Measurements from ENCODE around the gene FSIP1.

The FSIP1 gene

GRCh38 chr15:39785139-39785538 lies 2.5 kb upstream of the FSIP1 start:
- H3K36me3 Mint-ChIP-seq (ENCODE audit: low read depth): peaks cover 20% of the 10 kb centered on the region
- H3K27ac Mint-ChIP-seq: peak overlapping the region; percentile 72
- DNase-seq: no peak
- H3K4me3 Mint-ChIP-seq: no peak overlapping the region
- no peaks in the 10 kb centered on the region for H3K27me3 Mint-ChIP-seq
- H3K4me1 Mint-ChIP-seq (ENCODE audit: low read depth): peaks cover 66% of the 10 kb centered on the region
- H3K9me3 Mint-ChIP-seq: no peaks in the 10 kb centered on the region

GRCh38 chr15:39784638-39785037 lies 2.0 kb upstream of the FSIP1 start:
- Mint-ChIP-seq H3K27me3 (no peaks in the 10 kb centered on the region), H3K4me3 (no peak overlapping the region), H3K36me3 (ENCODE audit: low read depth) (peaks cover 20% of the 10 kb centered on the region), H3K9me3 (no peaks in the 10 kb centered on the region), H3K27ac (peak overlapping the region; percentile 72), H3K4me1 (ENCODE audit: low read depth) (peaks cover 66% of the 10 kb centered on the region)
- no peak for DNase-seq

- DNase-seq: no peak
- H3K27me3 Mint-ChIP-seq: no peaks in the 10 kb centered on the region
- H3K4me1 Mint-ChIP-seq (ENCODE audit: low read depth): peaks cover 66% of the 10 kb centered on the region
- no peaks in the 10 kb centered on the region for H3K9me3 Mint-ChIP-seq
- peak overlapping the region; percentile 98 for H3K27ac Mint-ChIP-seq
- H3K4me3 Mint-ChIP-seq: peak overlapping the region; percentile 98
- H3K36me3 Mint-ChIP-seq (ENCODE audit: low read depth): peaks cover 20% of the 10 kb centered on the region
Observed at GRCh38 chr15:39784125-39784524, 1.5 kb upstream of the FSIP1 start.

GRCh38 chr15:39783244-39783820 lies 691 bp upstream of the FSIP1 start:
- Mint-ChIP-seq H3K27me3 (no peaks in the 10 kb centered on the region), H3K36me3 (ENCODE audit: low read depth) (peaks cover 20% of the 10 kb centered on the region), H3K27ac (peak overlapping the region; percentile 98), H3K4me1 (ENCODE audit: low read depth) (peaks cover 61% of the 10 kb centered on the region), H3K4me3 (peak overlapping the region; percentile 98), H3K9me3 (no peaks in the 10 kb centered on the region)
- DNase-seq: no peak

- peak overlapping the region; percentile 98 for H3K4me3 Mint-ChIP-seq
- no peak for DNase-seq
- H3K36me3 Mint-ChIP-seq (ENCODE audit: low read depth): peaks cover 15% of the 10 kb centered on the region
- H3K27me3 Mint-ChIP-seq: no peaks in the 10 kb centered on the region
- H3K9me3 Mint-ChIP-seq: no peaks in the 10 kb centered on the region
- peaks cover 50% of the 10 kb centered on the region for H3K4me1 Mint-ChIP-seq (ENCODE audit: low read depth)
- peak overlapping the region; percentile 98 for H3K27ac Mint-ChIP-seq
Observed at GRCh38 chr15:39781967-39782302, 706 bp downstream of the FSIP1 start.

- Mint-ChIP-seq H3K27me3 (no peaks in the 10 kb centered on the region), H3K27ac (peak overlapping the region; percentile 98), H3K36me3 (ENCODE audit: low read depth) (peaks cover 15% of the 10 kb centered on the region), H3K4me1 (ENCODE audit: low read depth) (peaks cover 45% of the 10 kb centered on the region), H3K9me3 (no peaks in the 10 kb centered on the region), H3K4me3 (peak overlapping the region; percentile 98)
- no peak for DNase-seq
Observed at GRCh38 chr15:39781147-39781966, 1.3 kb downstream of the FSIP1 start.

GRCh38 chr15:39778021-39778420 lies 4.6 kb downstream of the FSIP1 start:
- no peak for DNase-seq
- no peak overlapping the region for H3K27ac Mint-ChIP-seq
- no peak overlapping the region for H3K4me3 Mint-ChIP-seq
- peaks cover 6% of the 10 kb centered on the region for H3K36me3 Mint-ChIP-seq (ENCODE audit: low read depth)
- no peaks in the 10 kb centered on the region for H3K27me3 Mint-ChIP-seq
- peaks cover 30% of the 10 kb centered on the region for H3K4me1 Mint-ChIP-seq (ENCODE audit: low read depth)
- H3K9me3 Mint-ChIP-seq: no peaks in the 10 kb centered on the region

GRCh38 chr15:39777496-39777895 lies 5.1 kb downstream of the FSIP1 start:
- H3K36me3 Mint-ChIP-seq (ENCODE audit: low read depth): peaks cover 2% of the 10 kb centered on the region
- no peak for DNase-seq
- H3K4me3 Mint-ChIP-seq: no peak overlapping the region
- H3K4me1 Mint-ChIP-seq (ENCODE audit: low read depth): peaks cover 30% of the 10 kb centered on the region
- no peak overlapping the region for H3K27ac Mint-ChIP-seq
- H3K9me3 Mint-ChIP-seq: no peaks in the 10 kb centered on the region
- H3K27me3 Mint-ChIP-seq: no peaks in the 10 kb centered on the region

GRCh38 chr15:39776068-39776467 lies 6.6 kb downstream of the FSIP1 start:
- H3K4me3 Mint-ChIP-seq: no peak overlapping the region
- peaks cover 19% of the 10 kb centered on the region for H3K4me1 Mint-ChIP-seq (ENCODE audit: low read depth)
- H3K27me3 Mint-ChIP-seq: no peaks in the 10 kb centered on the region
- no peak overlapping the region for H3K27ac Mint-ChIP-seq
- no peak for DNase-seq
- no peaks in the 10 kb centered on the region for H3K9me3 Mint-ChIP-seq
- no peaks in the 10 kb centered on the region for H3K36me3 Mint-ChIP-seq (ENCODE audit: low read depth)

GRCh38 chr15:39774688-39775267 lies 7.9 kb downstream of the FSIP1 start:
- peak overlapping the region; percentile 25 for H3K4me3 Mint-ChIP-seq
- peak overlapping the region; percentile 59 for H3K27ac Mint-ChIP-seq
- peak; percentile 38 for DNase-seq
- H3K27me3 Mint-ChIP-seq: no peaks in the 10 kb centered on the region
- H3K36me3 Mint-ChIP-seq (ENCODE audit: low read depth): no peaks in the 10 kb centered on the region
- peaks cover 15% of the 10 kb centered on the region for H3K4me1 Mint-ChIP-seq (ENCODE audit: low read depth)
- no peaks in the 10 kb centered on the region for H3K9me3 Mint-ChIP-seq

GRCh38 chr15:39770748-39771689 lies 11.6 kb downstream of the FSIP1 start:
- Mint-ChIP-seq H3K36me3 (ENCODE audit: low read depth) (no peaks in the 10 kb centered on the region), H3K4me3 (no peak overlapping the region), H3K9me3 (no peaks in the 10 kb centered on the region), H3K27me3 (no peaks in the 10 kb centered on the region), H3K27ac (peak overlapping the region; percentile 9), H3K4me1 (ENCODE audit: low read depth) (peaks cover 15% of the 10 kb centered on the region)
- DNase-seq: no peak

- H3K27ac Mint-ChIP-seq: no peak overlapping the region
- H3K9me3 Mint-ChIP-seq: no peaks in the 10 kb centered on the region
- no peaks in the 10 kb centered on the region for H3K27me3 Mint-ChIP-seq
- H3K36me3 Mint-ChIP-seq (ENCODE audit: low read depth): no peaks in the 10 kb centered on the region
- no peak for DNase-seq
- no peak overlapping the region for H3K4me3 Mint-ChIP-seq
- no peaks in the 10 kb centered on the region for H3K4me1 Mint-ChIP-seq (ENCODE audit: low read depth)
Observed at GRCh38 chr15:39767921-39768320, 14.7 kb downstream of the FSIP1 start.

GRCh38 chr15:39761006-39761405 lies 21.6 kb downstream of the FSIP1 start:
- no peaks in the 10 kb centered on the region for H3K9me3 Mint-ChIP-seq

GRCh38 chr15:39756806-39757522 lies 25.7 kb downstream of the FSIP1 start:
- H3K4me1 Mint-ChIP-seq (ENCODE audit: low read depth): no peaks in the 10 kb centered on the region
- H3K27ac Mint-ChIP-seq: no peak overlapping the region
- H3K9me3 Mint-ChIP-seq: no peaks in the 10 kb centered on the region
- H3K4me3 Mint-ChIP-seq: no peak overlapping the region
- H3K27me3 Mint-ChIP-seq: no peaks in the 10 kb centered on the region
- no peaks in the 10 kb centered on the region for H3K36me3 Mint-ChIP-seq (ENCODE audit: low read depth)
- DNase-seq: no peak

More at GRCh38 chr15:39761006-39761405, 21.6 kb downstream of the FSIP1 start:
- no peaks in the 10 kb centered on the region for H3K36me3 Mint-ChIP-seq (ENCODE audit: low read depth)
- H3K4me1 Mint-ChIP-seq (ENCODE audit: low read depth): no peaks in the 10 kb centered on the region
- no peaks in the 10 kb centered on the region for H3K27me3 Mint-ChIP-seq
- H3K27ac Mint-ChIP-seq: no peak overlapping the region
- no peak overlapping the region for H3K4me3 Mint-ChIP-seq
- no peak for DNase-seq
